K562 (cell line): ENCODE data around the gene TIMP2.
"Not testable (repeated sequence)": the region's sequence is repeated elsewhere in the genome, so short reads cannot be mapped to it uniquely, and the experiment has no call there.

Experiments used
- ATF6 ChIP-seq: sonication (generic); formaldehyde crosslinking; IDR thresholded peaks from 2 replicates; pipeline ENCODE4 v1.4.0; 2020; ENCODE audit warnings: mild to moderate bottlenecking, missing genetic modification reagents
- BHLHE40 ChIP-seq: IDR thresholded peaks from 2 replicates; pipeline ENCODE4 v1.6.1; 2011; ENCODE audit warnings: low read length, improper control_type of control experiment
- CTCF ChIP-seq, 3 experiments: IDR thresholded peaks in 2 of 3; conservative IDR thresholded peaks in 1 of 3; 2 replicates each; pipeline ENCODE4 v1.5.1; 2011 to 2012; ENCODE audit warnings: low read length in 3 of 3, mild to moderate bottlenecking in 3 of 3, control low read depth in 2 of 3, improper control_type of control experiment in 1 of 3, inconsistent platforms in 1 of 3, low read depth in 1 of 3, mixed read lengths in 1 of 3, moderate library complexity in 1 of 3; ENCODE audit not compliant: insufficient read depth in 2 of 3
- EZH2 ChIP-seq: IDR thresholded peaks from 2 replicates; pipeline ENCODE4 v1.6.1; 2012; ENCODE audit warnings: low read depth, mild to moderate bottlenecking, inconsistent platforms, low read length, borderline replicate concordance
- KLF16 ChIP-seq: IDR thresholded peaks from 2 replicates; pipeline ENCODE4 v1.6.1; 2016; ENCODE audit warnings: antibody characterized with exemption
- NKRF ChIP-seq: fragments of 450-650 bp; IDR thresholded peaks from 2 replicates; pipeline ENCODE4 v1.6.1; 2016; ENCODE audit warnings: borderline replicate concordance
- POLR2A ChIP-seq: fragments of 450-650 bp; conservative IDR thresholded peaks from 2 replicates; pipeline ENCODE4 v1.6.1; 2016
- ZFP36 ChIP-seq: fragments of 150-350 bp; IDR thresholded peaks from 2 replicates; pipeline ENCODE4 v1.6.1; 2018; ENCODE audit warnings: low read length, low read depth; ENCODE audit not compliant: partially characterized antibody
- ZNF324 ChIP-seq: fragments of 250-450 bp; sonication (Bioruptor Pico); IDR thresholded peaks from 2 replicates; pipeline ENCODE4 v1.4.0; 2020; ENCODE audit warnings: mild to moderate bottlenecking
- ZNF354B ChIP-seq: fragments of 250-450 bp; sonication (Bioruptor Pico); IDR thresholded peaks from 2 replicates; pipeline ENCODE4 v1.4.0; 2020
- ZNF707 ChIP-seq: fragments of 250-450 bp; sonication (Bioruptor Pico); conservative IDR thresholded peaks from 2 replicates; pipeline ENCODE4 v1.8.0; 2022; ENCODE audit warnings: inconsistent platforms, mild to moderate bottlenecking, moderate library complexity

- TF ChIP-seq KLF16; ZNF354B (CRISPR knock-in tag); CTCF (IDR thresholded peaks at IDR 0.05 in 2 of 3, conservative IDR thresholded peaks at IDR 0.05 in 1 of 3; ENCODE audit: insufficient read depth in 2 of 3, low read depth in 1 of 3, low read length in 3 of 3); POLR2A; ATF6 (CRISPR knock-in tag); EZH2; ZNF324 (CRISPR knock-in tag); NKRF; BHLHE40; ZFP36; ZNF707 (CRISPR knock-in tag): not testable (repeated sequence)
These were observed 58.1 kb downstream of the TIMP2 start for GRCh38 chr17:78867046-78867445.
